HEK293 (cell line): ENCODE data around the gene FOXJ2.
"Not testable (repeated sequence)": the region's sequence is repeated elsewhere in the genome, so short reads cannot be mapped to it uniquely, and the experiment has no call there.

Source experiments
- CTCF ChIA-PET: fragments of 350-600 bp; formaldehyde crosslinking; extraction: SDS; loops from one replicate; lab custom pipeline; 2021; ENCODE audit warnings: antibody characterized with exemption; lab: Yijun Ruan, JAX
- POLR2A ChIA-PET: fragments of 300-600 bp; formaldehyde crosslinking; extraction: SDS; loops from one replicate; lab custom pipeline; 2020; ENCODE audit warnings: antibody characterized with exemption, inconsistent platforms; lab: Yijun Ruan, JAX
- H3K27ac ChIP-seq: fragments of 200-500 bp; sonication (Bioruptor generic); 2 replicates; pipeline ENCODE4 v1.5.1; 2014; ENCODE audit warnings: low read depth, low read length, control low read depth, inconsistent platforms; ENCODE audit errors: extremely low read depth
- H3K36me3 ChIP-seq, 2 experiments: fragments of 200-500 bp in 1 of 2; sonication (Bioruptor generic) in 1 of 2; 1 replicate in 1 of 2; 2 replicates in 1 of 2; pipeline ENCODE4 v1.5.1; 2014 to 2017; ENCODE audit warnings: inconsistent platforms in 2 of 2, low read length in 2 of 2; ENCODE audit not compliant: control insufficient read depth in 2 of 2, insufficient read depth in 1 of 2
- H3K4me1 ChIP-seq: fragments of 200-500 bp; sonication (Bioruptor generic); 2 replicates; pipeline ENCODE4 v1.5.1; 2014; ENCODE audit warnings: mild to moderate bottlenecking, low read length, inconsistent platforms; ENCODE audit not compliant: control insufficient read depth, insufficient read depth
- H3K4me3 ChIP-seq: 2 replicates; pipeline ENCODE4 v1.5.1; 2011; ENCODE audit warnings: low read depth, mild to moderate bottlenecking, control low read depth, low read length, moderate library complexity
- H3K9me3 ChIP-seq: fragments of 200-500 bp; sonication (Bioruptor generic); 2 replicates; pipeline ENCODE4 v1.5.1; 2014; ENCODE audit warnings: low read depth, low read length, inconsistent platforms; ENCODE audit not compliant: control insufficient read depth, insufficient read depth
- EGR2 ChIP-seq: fragments of 450-650 bp; formaldehyde crosslinking; IDR thresholded peaks from 2 replicates; pipeline ENCODE4 v1.5.1; 2016; ENCODE audit warnings: low read depth, missing biosample characterization, missing genetic modification characterization
- GLI2 ChIP-seq: fragments of 450-650 bp; formaldehyde crosslinking; IDR thresholded peaks from 2 replicates; pipeline ENCODE4; 2017; ENCODE audit warnings: missing biosample characterization, missing genetic modification characterization, low read depth, borderline replicate concordance
- GLIS1 ChIP-seq: fragments of 450-650 bp; formaldehyde crosslinking; IDR thresholded peaks from 2 replicates; pipeline ENCODE4 v1.5.1; 2016; ENCODE audit warnings: missing biosample characterization, missing genetic modification characterization
- SP2 ChIP-seq: fragments of 450-650 bp; formaldehyde crosslinking; IDR thresholded peaks from 2 replicates; pipeline ENCODE4 v1.5.1; 2016; ENCODE audit warnings: missing biosample characterization, missing genetic modification characterization
- TRIM28 ChIP-seq: IDR thresholded peaks from 2 replicates; pipeline ENCODE4 v1.6.1; 2011; ENCODE audit warnings: low read length, control low read depth, borderline replicate concordance
- ZBTB1 ChIP-seq: fragments of 450-650 bp; formaldehyde crosslinking; IDR thresholded peaks from 2 replicates; pipeline ENCODE4 v1.5.1; 2016; ENCODE audit warnings: missing biosample characterization, missing genetic modification characterization
- ZIC2 ChIP-seq: fragments of 450-650 bp; formaldehyde crosslinking; IDR thresholded peaks from 2 replicates; pipeline ENCODE4 v1.5.1; 2016; ENCODE audit warnings: missing biosample characterization, missing genetic modification characterization
- ZNF114 ChIP-seq: fragments of 450-650 bp; formaldehyde crosslinking; IDR thresholded peaks from 2 replicates; pipeline ENCODE4 v1.5.0; 2017; ENCODE audit warnings: missing biosample characterization, missing genetic modification characterization
- ZNF174 ChIP-seq: fragments of 450-650 bp; formaldehyde crosslinking; IDR thresholded peaks from 2 replicates; pipeline ENCODE4 v1.5.0; 2017; ENCODE audit warnings: missing biosample characterization, mild to moderate bottlenecking, missing genetic modification characterization
- ZNF24 ChIP-seq: fragments of 450-650 bp; formaldehyde crosslinking; IDR thresholded peaks from 2 replicates; pipeline ENCODE4 v1.5.1; 2016; ENCODE audit warnings: missing biosample characterization, missing genetic modification characterization
- ZNF391 ChIP-seq: fragments of 450-650 bp; formaldehyde crosslinking; IDR thresholded peaks from 2 replicates; pipeline ENCODE4 v1.5.1; 2016; ENCODE audit warnings: low read depth, missing biosample characterization, missing genetic modification characterization, borderline replicate concordance
- ZNF423 ChIP-seq: fragments of 450-650 bp; formaldehyde crosslinking; IDR thresholded peaks from 2 replicates; pipeline ENCODE4 v1.5.1; 2016; ENCODE audit warnings: missing biosample characterization, missing genetic modification characterization
- ZNF426 ChIP-seq: fragments of 450-650 bp; formaldehyde crosslinking; IDR thresholded peaks from 2 replicates; pipeline ENCODE4 v1.5.1; 2017; ENCODE audit warnings: missing biosample characterization, missing genetic modification characterization, mild to moderate bottlenecking, inconsistent platforms, moderate library complexity
- ZNF521 ChIP-seq: fragments of 450-650 bp; formaldehyde crosslinking; IDR thresholded peaks from 2 replicates; pipeline ENCODE4 v1.5.1; 2017; ENCODE audit warnings: missing biosample characterization, mild to moderate bottlenecking, missing genetic modification characterization
- ZNF529 ChIP-seq: fragments of 450-650 bp; formaldehyde crosslinking; IDR thresholded peaks from 2 replicates; pipeline ENCODE4 v1.5.1; 2017; ENCODE audit warnings: missing genetic modification characterization, missing biosample characterization; ENCODE audit not compliant: insufficient replicate concordance
- ZNF561 ChIP-seq: fragments of 450-650 bp; IDR thresholded peaks from 2 replicates; pipeline ENCODE4 v1.5.1; 2018; ENCODE audit warnings: missing biosample characterization, missing genetic modification characterization, borderline replicate concordance
- ZNF707 ChIP-seq: fragments of 450-650 bp; formaldehyde crosslinking; IDR thresholded peaks from 2 replicates; pipeline ENCODE4 v1.5.1; 2016; ENCODE audit warnings: missing biosample characterization, missing genetic modification characterization
- ZNF776 ChIP-seq: fragments of 450-650 bp; formaldehyde crosslinking; IDR thresholded peaks from 2 replicates; pipeline ENCODE4 v1.5.0; 2017; ENCODE audit warnings: missing biosample characterization, missing genetic modification characterization, borderline replicate concordance
- ZSCAN23 ChIP-seq: fragments of 450-650 bp; formaldehyde crosslinking; IDR thresholded peaks from 2 replicates; pipeline ENCODE4 v1.5.1; 2016; ENCODE audit warnings: missing biosample characterization, missing genetic modification characterization
- TF ChIP-seq, protein P1 (sequence below): fragments of 450-650 bp; formaldehyde crosslinking; IDR thresholded peaks from 2 replicates; pipeline ENCODE4 v1.5.1; 2016; ENCODE audit warnings: missing biosample characterization, missing genetic modification characterization

Gene FOXJ2

DNA sequence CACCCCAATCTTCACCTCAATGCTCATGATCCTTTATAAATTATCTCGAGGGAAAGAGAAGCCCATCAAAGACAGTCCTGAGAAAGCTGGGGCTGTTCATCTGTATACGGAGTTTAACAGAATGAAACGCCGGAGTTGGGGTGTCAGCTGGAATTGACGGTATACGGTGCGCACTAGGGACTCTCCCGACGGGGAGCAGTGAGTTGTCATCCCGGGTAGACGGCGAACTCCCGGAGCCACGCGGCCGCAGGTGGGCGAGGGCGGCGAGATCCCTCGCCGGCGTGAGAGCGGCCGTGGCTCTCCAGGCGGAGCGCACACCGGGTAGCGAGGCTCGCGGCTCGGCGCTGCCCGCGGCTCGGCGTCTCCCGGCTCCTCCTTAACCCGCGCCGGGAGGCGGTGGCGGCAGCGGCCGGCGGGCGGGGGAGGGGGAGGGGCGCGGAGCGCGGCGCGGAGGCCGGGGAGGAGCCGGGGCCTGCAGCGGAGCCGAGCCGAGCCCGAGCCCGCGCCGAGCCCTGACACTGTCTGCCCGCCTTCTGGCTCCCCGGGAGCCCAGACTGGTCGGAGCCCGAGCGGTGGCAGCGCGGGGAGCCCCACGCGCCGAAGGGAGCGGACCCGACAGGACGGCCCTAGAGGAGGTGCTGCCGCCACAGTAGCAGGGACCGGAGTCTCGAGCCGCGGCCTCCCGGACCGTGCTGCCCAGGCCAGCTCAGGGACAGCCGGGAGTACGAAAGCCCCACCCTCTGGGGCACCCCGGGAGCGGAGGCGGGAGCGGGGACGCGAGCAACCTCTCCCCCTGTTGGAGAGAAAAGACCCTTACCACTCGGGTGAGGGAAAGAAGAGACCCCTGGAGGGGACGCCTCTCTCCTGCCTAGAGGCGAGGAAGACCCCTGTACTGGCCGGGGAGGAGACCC is at the start of gene FOXJ2 (continued):
- TF ChIP-seq ZIC2 (tag by site-specific recombination): peak; percentile 71
- TF ChIP-seq ZNF423 (tag by site-specific recombination): peak; percentile 68; the same call in 1 of the 2 replicates
- TF ChIP-seq ZNF707 (tag by site-specific recombination): no peak
- no peak for TF ChIP-seq ZNF776
- no peak for TF ChIP-seq ZNF426 (tag by site-specific recombination)
- TF ChIP-seq ZSCAN23 (tag by site-specific recombination): no peak
- TF ChIP-seq ZNF521 (tag by site-specific recombination): no peak
- TF ChIP-seq ZBTB1 (tag by site-specific recombination): no peak
- no peak for TF ChIP-seq ZNF114 (tag by site-specific recombination)
- TF ChIP-seq TRIM28: no peak
- no peak for TF ChIP-seq EGR2 (tag by site-specific recombination)
- peak; percentile 58 for TF ChIP-seq SP2 (tag by site-specific recombination)
- peak; percentile 75 for TF ChIP-seq GLIS1 (tag by site-specific recombination)
- TF ChIP-seq ZNF174: no peak
- no peak for TF ChIP-seq GLI2 (tag by site-specific recombination)
- TF ChIP-seq ZNF529 (tag by site-specific recombination): no peak
- peak; percentile 58; the same call in 1 of the 2 replicates for TF ChIP-seq ZNF561 (tag by site-specific recombination)
- TF ChIP-seq, protein P1, sequence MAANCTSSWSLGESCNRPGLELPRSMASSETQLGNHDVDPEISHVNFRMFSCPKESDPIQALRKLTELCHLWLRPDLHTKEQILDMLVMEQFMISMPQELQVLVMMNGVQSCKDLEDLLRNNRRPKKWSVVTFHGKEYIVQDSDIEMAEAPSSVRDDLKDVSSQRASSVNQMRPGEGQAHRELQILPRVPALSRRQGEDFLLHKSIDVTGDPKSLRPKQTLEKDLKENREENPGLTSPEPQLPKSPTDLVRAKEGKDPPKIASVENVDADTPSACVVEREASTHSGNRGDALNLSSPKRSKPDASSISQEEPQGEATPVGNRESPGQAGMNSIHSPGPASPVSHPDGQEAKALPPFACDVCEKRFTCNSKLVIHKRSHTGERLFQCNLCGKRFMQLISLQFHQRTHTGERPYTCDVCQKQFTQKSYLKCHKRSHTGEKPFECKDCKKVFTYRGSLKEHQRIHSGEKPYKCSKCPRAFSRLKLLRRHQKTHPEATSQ (tag by site-specific recombination): no peak
- no peak for TF ChIP-seq ZNF24 (tag by site-specific recombination)

DNA sequence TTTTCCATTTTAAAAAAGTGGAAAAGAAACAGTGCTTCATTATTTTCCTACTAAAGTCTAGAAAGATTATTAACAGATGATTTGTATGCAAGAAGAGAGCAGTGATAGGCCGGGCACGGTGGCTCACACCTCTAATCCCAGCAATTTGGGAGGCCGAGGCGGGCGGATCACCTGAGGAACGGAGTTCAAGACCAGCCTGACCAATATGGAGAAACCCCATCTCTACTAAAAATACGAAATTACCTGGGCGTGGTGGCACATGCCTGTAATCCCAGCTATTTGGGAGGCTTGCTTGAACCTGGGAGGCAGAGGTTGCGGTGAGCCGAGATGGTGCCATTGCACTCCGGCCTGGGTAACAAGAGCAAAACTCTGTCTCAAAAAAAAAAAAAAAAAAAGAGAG is 49.5 kb upstream of the FOXJ2 start:
- H3K9me3 ChIP-seq, H3K27ac ChIP-seq, H3K4me1 ChIP-seq, H3K4me3 ChIP-seq, H3K36me3 ChIP-seq, CTCF ChIA-PET: not testable (repeated sequence)
- POLR2A ChIA-PET: interaction anchor here (1.2 to 1.8 kb wide), 2 partner anchors 36 to 47 kb away, joined by 5 to 7 read pairs; partner anchors contain the start of gene SLC2A3

DNA sequence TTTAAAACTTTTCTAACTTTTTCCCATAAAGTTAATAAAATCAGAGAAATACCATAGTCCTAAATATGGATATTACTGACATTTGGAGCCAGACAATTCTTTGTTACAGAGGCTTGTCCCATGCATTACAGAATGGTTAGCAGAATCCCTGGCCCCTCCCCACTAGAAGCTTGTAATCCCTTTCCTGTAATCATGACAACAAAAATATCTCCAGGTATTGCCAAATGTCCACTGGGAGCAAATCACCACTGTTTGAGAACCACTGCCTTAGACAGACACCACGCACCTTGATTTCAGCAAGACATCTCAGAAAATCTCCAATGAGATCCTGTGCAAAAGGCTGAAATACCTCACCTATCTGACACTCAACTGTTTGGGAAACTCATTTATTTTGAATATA is 49.1 kb upstream of the FOXJ2 start:
- H3K27ac ChIP-seq, H3K4me1 ChIP-seq, H3K9me3 ChIP-seq, CTCF ChIA-PET, H3K4me3 ChIP-seq, H3K36me3 ChIP-seq: not testable (repeated sequence)
- POLR2A ChIA-PET: interaction anchor here (1.2 to 1.8 kb wide), 2 partner anchors 36 to 47 kb away, joined by 5 to 7 read pairs; partner anchors contain the start of gene SLC2A3

DNA sequence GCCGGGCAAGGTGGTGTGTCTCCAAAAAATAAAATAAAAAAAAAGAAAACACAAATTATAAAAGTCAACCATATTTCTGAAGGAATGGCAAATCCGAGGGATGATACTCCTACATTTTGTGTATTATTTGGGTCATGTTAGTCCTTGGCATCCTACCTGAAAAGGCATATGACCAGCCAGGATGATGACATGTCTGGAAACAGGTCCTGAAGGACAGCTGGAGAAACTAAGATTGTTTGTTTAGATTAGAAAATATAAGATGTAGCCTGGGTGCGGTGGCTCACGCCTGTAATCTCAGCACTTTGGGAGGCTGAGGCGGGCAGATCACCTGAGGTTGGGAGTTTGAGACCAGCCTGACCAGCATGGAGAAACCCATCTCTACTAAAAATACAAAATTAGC is 47.6 kb upstream of the FOXJ2 start:
- POLR2A ChIA-PET: no interaction called here
- Histone ChIP-seq H3K27ac (no peak overlapping the region), H3K4me3 (no peak overlapping the region), H3K36me3 (no peaks in the 10 kb centered on the region), H3K9me3 (no peaks in the 10 kb centered on the region), H3K4me1 (0 out of 2 replicates have a peak, but pooled peaks cover 2% of the 10 kb centered on the region)
- CTCF ChIA-PET: interaction anchor here (0.7 to 1.3 kb wide), 3 partner anchors 10 to 117 kb away, joined by 3 to 4 read pairs (median 3); no protein-coding TSS in a partner anchor
- TF ChIP-seq ZNF391 (tag by site-specific recombination): no peak
